ENCODE measurements around the gene HJV. TPM values are rescaled to one million over a fixed set of nuclear protein-coding genes. Genes with fewer than 3 reads are reported as not detected.

HJV gene
- total RNA-seq, 1 donor from 2014 or later = not detected

Other genes starting within 250 kb of the HJV start
- 13.1 TPM for gene RNF115, start 197.6 kb downstream of the HJV start, total RNA-seq (ENCODE audit: unreplicated experiment)
- gene POLR3C, start 197.5 kb downstream of the HJV start, total RNA-seq (ENCODE audit: unreplicated experiment) = 28.4 TPM
- gene NUDT17, start 176.1 kb downstream of the HJV start, total RNA-seq (ENCODE audit: unreplicated experiment) = 3.8 TPM
- gene PIAS3, start 162.7 kb downstream of the HJV start, total RNA-seq (ENCODE audit: unreplicated experiment) = 38.8 TPM
- gene ANKRD35, start 135.9 kb downstream of the HJV start, total RNA-seq (ENCODE audit: unreplicated experiment) = not detected
- 6.1 TPM for gene ITGA10, start 111.7 kb downstream of the HJV start, total RNA-seq (ENCODE audit: unreplicated experiment)
- gene PEX11B, start 103.0 kb downstream of the HJV start, total RNA-seq (ENCODE audit: unreplicated experiment) = 34.0 TPM
- 213 TPM for gene RBM8A, start 94.3 kb downstream of the HJV start, total RNA-seq (ENCODE audit: unreplicated experiment)
- 83.3 TPM for gene LIX1L, start 63.7 kb downstream of the HJV start, total RNA-seq (ENCODE audit: unreplicated experiment)
- 0.56 TPM for gene ANKRD34A, start 57.2 kb downstream of the HJV start, total RNA-seq (ENCODE audit: unreplicated experiment)
- gene POLR3GL, start 57.0 kb downstream of the HJV start, total RNA-seq (ENCODE audit: unreplicated experiment) = 12.4 TPM
- 107 TPM for gene TXNIP, start 25.2 kb downstream of the HJV start, total RNA-seq (ENCODE audit: unreplicated experiment)
- gene NBPF10, start 123.1 kb upstream of the HJV start, total RNA-seq (ENCODE audit: unreplicated experiment) = 0.26 TPM
- gene NOTCH2NLA, start 207.3 kb upstream of the HJV start, total RNA-seq (ENCODE audit: unreplicated experiment) = 4.7 TPM